IPS DF 4.7 (cell line): ENCODE results near the gene DDX10.
"Not testable (repeated sequence)": the region's sequence is repeated elsewhere in the genome, so short reads cannot be mapped to it uniquely, and the experiment has no call there.

Experiments
- DNase-seq: peaks from one replicate; pipeline ENCODE4 v3.0.0-alpha.2; 2013; ENCODE audit warnings: low spot score; ENCODE audit errors: extremely low read depth

The DDX10 gene

DNA sequence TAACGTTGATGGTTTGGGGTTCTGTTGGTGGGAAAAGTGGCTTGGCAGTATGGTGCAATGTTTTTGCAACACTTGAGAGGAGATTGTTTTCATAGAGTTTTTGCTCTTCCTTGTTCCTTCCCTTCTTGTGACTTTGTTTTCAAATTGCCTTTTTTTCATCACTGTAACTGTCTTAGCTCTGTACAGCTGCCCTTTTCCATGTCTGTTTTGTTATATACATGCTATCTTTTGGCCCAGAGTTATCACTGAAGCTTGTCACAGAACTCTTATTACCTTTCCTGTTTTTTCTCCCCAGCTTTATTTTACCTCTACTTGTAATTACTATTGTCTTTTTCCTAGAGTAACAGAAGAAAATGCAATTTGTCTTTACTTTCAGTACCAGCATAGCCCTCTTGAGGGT lies 154.1 kb downstream of the DDX10 start:
- no peak for DNase-seq

DNA sequence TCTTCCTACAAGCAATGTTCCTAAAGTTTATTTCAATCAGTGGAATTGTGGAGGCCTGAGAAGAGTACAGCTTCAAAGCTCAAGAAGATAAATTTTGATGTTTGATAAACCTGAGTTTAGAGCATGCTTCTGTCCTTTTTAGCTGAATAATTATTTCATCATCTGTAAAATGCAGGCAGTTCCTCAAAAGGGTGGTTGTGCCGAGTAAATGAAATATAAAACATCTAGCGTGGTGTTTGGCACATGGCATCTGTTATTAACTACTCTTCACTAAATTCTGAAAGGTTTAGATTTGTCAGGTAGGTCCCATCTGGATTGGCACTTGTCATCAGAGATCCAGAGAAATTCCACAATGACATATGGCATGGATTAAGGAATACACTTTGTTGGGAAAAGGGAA lies 155.1 kb downstream of the DDX10 start:
- DNase-seq: no peak

- DNase-seq: not testable (repeated sequence)
Measured at GRCh38 chr11:108823960-108824359, 159.1 kb downstream of the DDX10 start.

- no peak for DNase-seq
Measured at GRCh38 chr11:108824545-108824944, 159.7 kb downstream of the DDX10 start.

DNA sequence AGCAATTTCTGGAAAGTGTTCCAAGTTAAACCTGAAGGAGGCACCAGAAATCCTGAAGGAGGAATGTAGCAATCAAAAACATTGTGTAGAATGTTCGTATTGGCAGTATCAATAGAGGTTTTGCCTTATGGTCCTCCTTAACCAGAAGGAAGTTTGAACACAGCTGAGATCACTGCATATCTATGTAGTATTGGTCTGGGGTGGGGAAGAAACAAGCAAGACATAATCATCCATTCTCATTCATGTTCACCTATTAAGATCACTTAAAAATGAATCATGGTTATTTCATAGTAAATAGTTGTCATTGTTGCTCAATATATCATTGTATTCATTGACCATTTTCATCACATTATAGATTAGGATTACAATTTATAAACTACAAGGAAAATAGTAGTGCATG lies 160.5 kb downstream of the DDX10 start:
- DNase-seq: no peak

DNA sequence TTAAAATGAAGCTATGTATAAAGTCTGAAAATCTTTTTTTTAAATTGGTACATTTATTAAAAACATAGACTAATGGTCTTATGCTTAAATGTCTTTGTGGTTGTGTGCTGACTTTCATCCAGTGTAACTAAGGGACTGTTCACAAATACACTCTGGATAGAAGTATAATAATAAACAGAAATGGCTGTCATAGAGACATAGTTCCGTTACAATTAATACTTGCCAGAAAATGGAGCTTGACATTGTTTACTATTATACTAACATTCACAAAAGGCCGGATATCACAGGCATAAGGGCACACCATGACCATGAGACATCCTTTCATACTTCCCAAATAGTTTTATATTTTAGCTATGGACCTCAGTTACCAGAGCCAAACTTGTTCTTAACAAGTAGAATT lies 161.3 kb downstream of the DDX10 start:
- no peak for DNase-seq

DNA sequence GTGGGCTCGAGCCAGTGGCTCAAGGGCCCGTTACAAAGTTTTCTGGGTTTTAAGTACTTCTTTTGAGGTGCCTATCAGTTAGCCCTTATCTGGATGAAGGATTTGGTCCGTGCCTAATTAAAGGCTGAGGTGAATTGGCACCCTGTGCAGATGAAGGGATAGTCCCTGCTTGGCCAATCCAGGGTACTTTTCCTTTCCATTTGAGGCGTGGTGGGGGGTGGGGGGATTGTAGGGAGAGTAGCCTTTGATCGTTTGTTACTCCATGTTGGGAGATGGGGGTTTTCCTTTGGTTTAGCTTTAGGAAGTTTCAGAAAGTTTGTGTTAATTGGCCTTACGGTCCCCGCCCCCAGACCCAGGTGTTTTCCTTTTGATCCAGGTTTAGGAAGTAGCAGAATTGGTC lies 170.8 kb downstream of the DDX10 start:
- no peak for DNase-seq

GRCh38 chr11:108836541-108836940 lies 171.7 kb downstream of the DDX10 start:
- DNase-seq: no peak

DNA sequence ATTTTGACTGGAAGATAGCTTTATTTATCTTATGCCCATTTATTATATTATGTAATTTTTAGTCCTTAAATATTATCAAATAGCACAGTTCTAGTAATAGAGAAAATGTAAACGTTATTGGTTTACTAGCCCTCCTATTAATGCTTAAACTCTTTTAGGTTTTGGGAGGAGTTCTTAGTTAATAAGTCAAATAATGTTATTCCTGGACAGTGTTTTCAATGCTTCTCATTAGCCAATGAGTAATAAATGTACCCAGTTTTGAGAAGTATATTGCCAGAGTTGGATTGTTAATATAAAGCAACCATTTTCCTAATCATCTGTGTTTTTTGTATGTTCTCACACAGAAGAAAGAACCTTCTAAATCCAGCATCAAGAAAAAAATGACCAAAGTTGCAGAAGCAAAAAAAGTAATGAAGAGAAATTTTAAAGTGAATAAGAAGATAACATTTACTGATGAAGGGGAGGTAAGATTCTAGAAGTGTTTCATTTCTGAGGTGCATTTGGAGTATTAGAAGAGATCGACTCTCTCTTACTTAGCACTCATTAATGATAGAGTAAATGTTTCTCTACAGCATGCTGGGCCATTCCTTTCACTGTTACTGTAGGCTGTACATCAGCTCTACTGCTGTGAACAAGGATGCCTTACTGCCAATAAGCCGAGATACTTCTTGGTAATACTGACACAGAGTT lies 173.4 kb downstream of the DDX10 start:
- DNase-seq: no peak

- DNase-seq: no peak
Measured at GRCh38 chr11:108838792-108839105, 173.9 kb downstream of the DDX10 start.

GRCh38 chr11:108846009-108846408 lies 181.1 kb downstream of the DDX10 start:
- DNase-seq: no peak

DNA sequence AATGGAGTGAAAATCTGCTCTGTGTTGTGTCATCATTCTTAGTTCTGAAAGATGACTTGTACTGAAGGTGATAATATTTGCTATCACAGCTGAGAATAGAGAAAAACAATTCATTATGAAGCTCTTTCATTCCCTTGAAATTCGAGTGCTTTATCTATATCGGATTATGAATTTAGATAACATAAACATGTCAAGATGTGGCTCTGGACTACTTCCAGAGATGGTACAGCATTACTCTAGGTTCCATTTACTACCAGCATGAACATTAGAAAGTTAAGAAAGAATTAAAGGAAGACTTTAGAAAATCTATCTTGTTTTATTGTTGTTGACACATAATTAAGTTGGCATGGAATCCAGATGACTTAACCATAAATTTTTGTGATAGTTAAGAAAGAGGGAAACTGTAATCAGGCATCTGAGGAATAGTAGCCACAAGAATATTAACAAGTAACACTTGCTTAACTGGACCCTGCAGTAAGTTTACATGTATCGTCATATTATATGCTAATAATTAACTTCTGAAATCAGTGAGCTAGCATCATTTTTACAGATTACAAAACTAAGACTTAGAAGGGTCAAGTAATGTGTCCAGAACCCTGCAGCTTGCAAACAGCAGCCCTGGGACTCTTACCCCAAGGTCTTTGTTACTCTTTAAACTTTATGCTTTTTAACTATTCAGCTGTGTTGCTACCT lies 182.6 kb downstream of the DDX10 start:
- no peak for DNase-seq

DNA sequence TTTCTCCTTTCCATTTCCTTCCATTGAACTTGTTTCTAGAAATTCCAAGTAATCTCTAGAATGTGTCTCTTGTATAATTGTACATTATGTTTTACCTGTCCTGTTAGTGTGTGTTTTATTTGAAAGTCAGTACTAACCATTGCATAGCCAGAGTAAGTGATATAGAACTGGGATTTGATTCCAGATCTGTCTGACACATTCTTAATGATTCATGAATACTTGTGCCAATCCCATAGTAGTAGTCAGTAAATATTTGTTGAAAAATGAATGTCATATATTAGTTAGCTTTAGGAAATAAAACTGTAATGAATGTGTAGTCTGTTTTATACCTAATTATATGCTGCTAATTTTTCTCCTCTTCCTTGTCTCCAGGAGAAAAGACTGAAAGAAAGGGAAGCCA lies 186.9 kb downstream of the DDX10 start:
- DNase-seq: no peak

GRCh38 chr11:108852701-108853100 lies 187.8 kb downstream of the DDX10 start:
- no peak for DNase-seq

DNA sequence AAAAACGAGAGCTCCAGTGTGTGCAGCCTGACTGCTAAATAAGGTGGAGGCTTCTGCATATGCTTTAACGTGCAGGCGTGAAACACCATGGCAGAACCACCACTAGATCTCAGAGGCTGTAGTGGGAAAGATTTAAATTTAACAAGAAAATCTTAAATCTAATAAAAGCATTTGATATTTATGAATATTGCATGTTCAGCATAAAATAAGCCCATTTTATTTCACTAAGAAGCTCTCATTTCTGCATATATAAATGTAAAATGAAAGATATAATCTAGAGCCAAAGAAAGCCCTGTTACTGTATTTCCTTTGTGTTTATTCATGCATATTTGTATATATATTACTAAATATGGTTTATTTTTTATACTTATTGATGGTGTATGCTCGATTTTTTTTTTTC lies 188.3 kb downstream of the DDX10 start:
- DNase-seq: no peak

GRCh38 chr11:108853864-108854263 lies 189.0 kb downstream of the DDX10 start:
- DNase-seq: no peak

DNA sequence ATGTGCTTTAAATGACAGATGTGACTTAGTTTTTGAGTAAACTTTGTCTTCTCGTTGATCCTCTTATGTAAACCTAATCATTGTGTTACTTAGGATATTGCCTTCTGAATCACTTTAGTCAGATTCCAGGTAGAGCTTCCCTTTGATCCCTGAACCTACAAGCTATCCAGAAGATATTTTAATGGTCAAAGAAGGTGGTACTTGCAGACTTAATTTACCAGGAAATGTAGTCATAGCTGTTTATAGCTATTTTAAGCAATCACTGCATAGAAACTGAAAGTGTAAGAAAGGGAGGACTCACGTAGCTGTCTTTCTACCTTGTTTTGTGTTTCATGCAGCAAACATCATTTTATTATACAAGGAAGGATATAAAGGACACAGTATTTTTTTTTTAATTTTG lies 189.5 kb downstream of the DDX10 start:
- DNase-seq: no peak

DNA sequence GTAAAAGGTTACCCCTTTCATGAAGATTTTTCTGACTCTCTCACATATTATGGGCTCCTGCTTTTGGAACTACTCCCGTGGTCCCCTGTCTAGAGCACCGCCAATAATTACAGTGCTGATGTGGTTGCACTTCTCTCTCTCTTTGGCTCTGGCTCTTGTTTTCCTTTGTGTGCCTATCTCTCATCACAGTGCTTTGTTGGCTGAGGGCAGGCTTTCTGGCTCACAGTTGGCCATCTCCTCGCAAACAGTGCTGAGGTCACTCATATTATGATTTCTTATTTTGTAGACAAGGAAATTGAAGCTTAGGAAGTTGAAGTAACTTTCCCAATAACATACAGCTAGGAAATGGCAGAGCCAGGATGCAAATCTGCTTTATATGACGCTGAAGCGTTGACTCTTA lies 192.5 kb downstream of the DDX10 start:
- no peak for DNase-seq

GRCh38 chr11:108858622-108859021 lies 193.8 kb downstream of the DDX10 start:
- DNase-seq: no peak

DNA sequence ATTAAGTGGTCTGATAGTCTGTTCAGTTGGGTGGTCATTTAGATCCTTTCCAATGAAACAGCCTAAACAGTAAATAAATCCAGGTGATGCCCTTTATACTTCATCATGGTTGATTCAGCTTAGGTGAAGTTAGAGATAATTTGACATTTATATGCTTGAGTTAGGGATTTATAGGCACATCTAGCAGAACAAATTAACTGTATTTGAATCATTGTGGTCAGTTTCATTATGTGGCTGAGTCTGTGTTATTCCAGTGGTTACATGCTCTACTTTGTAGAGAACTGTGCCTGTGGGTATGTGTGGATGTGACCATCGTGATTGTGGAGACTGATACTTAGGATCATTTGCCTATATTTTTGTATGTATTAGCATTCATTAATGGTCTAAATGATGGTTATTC lies 194.6 kb downstream of the DDX10 start:
- DNase-seq: no peak

DNA sequence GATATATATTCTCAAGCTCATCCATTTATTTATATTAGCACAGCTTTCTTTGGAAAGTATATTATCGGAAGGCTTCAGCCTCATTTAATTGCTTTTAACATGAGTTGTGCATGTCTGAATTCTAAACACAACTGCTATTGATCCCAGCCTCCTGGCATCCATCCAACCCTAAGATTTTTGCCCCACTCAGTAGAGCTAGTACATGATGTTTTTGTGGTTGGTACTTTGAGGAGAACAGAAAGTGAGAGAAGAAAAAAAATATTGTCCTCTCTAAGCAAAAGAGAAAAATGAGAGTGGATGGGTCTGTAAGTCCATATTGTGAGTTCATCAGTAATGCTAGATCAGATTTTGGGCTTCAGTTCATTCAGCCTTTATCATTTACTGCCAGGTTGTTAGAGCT lies 198.7 kb downstream of the DDX10 start:
- DNase-seq: no peak

- no peak for DNase-seq
Measured at GRCh38 chr11:108865406-108865805, 200.5 kb downstream of the DDX10 start.

GRCh38 chr11:108866781-108867180 lies 201.9 kb downstream of the DDX10 start:
- DNase-seq: no peak
